Astrocyte (in vitro differentiated cells and primary cell): ENCODE results near the gene TRAM2. TPM values are rescaled to one million over a fixed set of nuclear protein-coding genes. Genes with fewer than 3 reads are reported as not detected.
A peak's percentile ranks its signal among the peaks of the same experiment; 100 is the strongest.

Experiments
- DNase-seq: peaks from one replicate; pipeline ENCODE4 v3.0.0-alpha.2; 2010; ENCODE audit warnings: low read depth
- FAIRE-seq: peaks from 2 replicates; lab custom pipeline; 2011; peaks lifted over from hg19 to GRCh38; lab: Jason Lieb, UNC
- H2AFZ ChIP-seq: 2 replicates; pipeline ENCODE4 v1.6.0; 2012; ENCODE audit warnings: low read depth, low read length, inconsistent platforms
- H3K27ac ChIP-seq: 2 replicates; pipeline ENCODE4 v1.5.1; 2011; ENCODE audit warnings: low read depth, low read length, inconsistent platforms
- H3K27me3 ChIP-seq: 2 replicates; pipeline ENCODE4 v1.6.0; 2011; ENCODE audit warnings: low read length, inconsistent platforms; ENCODE audit not compliant: insufficient read depth
- H3K36me3 ChIP-seq: 2 replicates; pipeline ENCODE4 v1.5.1; 2011; ENCODE audit warnings: low read length, inconsistent platforms; ENCODE audit not compliant: insufficient read depth
- H3K4me1 ChIP-seq: 2 replicates; pipeline ENCODE4 v1.5.1; 2011; ENCODE audit warnings: low read length, inconsistent platforms; ENCODE audit not compliant: insufficient read depth
- H3K4me2 ChIP-seq: 2 replicates; pipeline ENCODE4 v1.6.0; 2012; ENCODE audit warnings: low read length, inconsistent platforms
- H3K4me3 ChIP-seq: 2 replicates; pipeline ENCODE4 v1.5.1; 2011; ENCODE audit warnings: low read depth, mild to moderate bottlenecking, low read length, inconsistent platforms; ENCODE audit not compliant: insufficient read depth
- H3K79me2 ChIP-seq: 2 replicates; pipeline ENCODE4 v1.6.0; 2012; ENCODE audit warnings: mild to moderate bottlenecking, low read length, inconsistent platforms; ENCODE audit not compliant: insufficient read depth
- H3K9ac ChIP-seq: 2 replicates; pipeline ENCODE4 v1.6.0; 2012; ENCODE audit warnings: mild to moderate bottlenecking, low read length, inconsistent platforms
- H3K9me3 ChIP-seq: 2 replicates; pipeline ENCODE4 v1.5.1; 2012; ENCODE audit warnings: low read depth, mild to moderate bottlenecking, low read length, inconsistent platforms; ENCODE audit not compliant: insufficient read depth
- H4K20me1 ChIP-seq: 2 replicates; pipeline ENCODE4 v1.6.0; 2012; ENCODE audit warnings: low read length, inconsistent platforms; ENCODE audit not compliant: insufficient read depth
- H3K27ac Mint-ChIP-seq: one replicate; pipeline ENCODE4 v1.8.0; 2021; ENCODE audit warnings: mild to moderate bottlenecking, mixed read lengths; ENCODE audit not compliant: unreplicated experiment
- H3K27me3 Mint-ChIP-seq: one replicate; pipeline ENCODE4 v1.8.0; 2021; ENCODE audit warnings: low read depth, mixed read lengths; ENCODE audit not compliant: unreplicated experiment
- H3K36me3 Mint-ChIP-seq: one replicate; pipeline ENCODE4 v1.8.0; 2021; ENCODE audit warnings: low read depth, mixed read lengths; ENCODE audit not compliant: unreplicated experiment
- H3K4me1 Mint-ChIP-seq: one replicate; pipeline ENCODE4 v1.8.0; 2021; ENCODE audit warnings: low read depth, mixed read lengths; ENCODE audit not compliant: unreplicated experiment
- H3K4me3 Mint-ChIP-seq: one replicate; pipeline ENCODE4 v1.8.0; 2021; ENCODE audit warnings: mild to moderate bottlenecking, moderate library complexity, mixed read lengths; ENCODE audit not compliant: unreplicated experiment
- H3K9me3 Mint-ChIP-seq: one replicate; pipeline ENCODE4 v1.8.0; 2021; ENCODE audit warnings: mild to moderate bottlenecking, mixed read lengths; ENCODE audit not compliant: unreplicated experiment
- EZH2 ChIP-seq: IDR thresholded peaks from 2 replicates; pipeline ENCODE4 v1.6.1; 2012; ENCODE audit warnings: mild to moderate bottlenecking, low read length, inconsistent platforms; ENCODE audit not compliant: insufficient read depth
- total RNA-seq: library from RNA; stranded (reverse); gene quantifications from 2 replicates; pipeline ENCODE4 v1.2.1, GENCODE V29; 2021
- TF ChIP-seq, protein P1 (sequence below): IDR thresholded peaks from 2 replicates; pipeline ENCODE4 v1.5.1; 2011; ENCODE audit warnings: low read depth, mild to moderate bottlenecking, inconsistent platforms, low read length, moderate library complexity; ENCODE audit not compliant: insufficient read depth

The TRAM2 gene
- total RNA-seq, 1 donor from 2014 or later: 93.4 TPM

- no peak overlapping the region for H2AFZ ChIP-seq
- H3K27me3 ChIP-seq: no peaks in the 10 kb centered on the region
- H3K4me1 ChIP-seq: peaks cover 33% of the 10 kb centered on the region
- no peak for FAIRE-seq
- no peaks in the 10 kb centered on the region for H4K20me1 ChIP-seq
- H3K4me3 ChIP-seq: no peak overlapping the region
- H3K27ac ChIP-seq: no peak overlapping the region
- Mint-ChIP-seq H3K36me3 (peaks cover 10% of the 10 kb centered on the region), H3K27me3 (no peaks in the 10 kb centered on the region), H3K27ac (peak overlapping the region; percentile 70), H3K4me3 (no peak overlapping the region), H3K9me3 (no peaks in the 10 kb centered on the region), H3K4me1 (peaks cover 42% of the 10 kb centered on the region)
- H3K9ac ChIP-seq: no peak overlapping the region
- no peak for DNase-seq
- H3K9me3 ChIP-seq: no peaks in the 10 kb centered on the region
- H3K79me2 ChIP-seq: peaks cover 72% of the 10 kb centered on the region
- no peak for TF ChIP-seq EZH2
- TF ChIP-seq, protein P1, sequence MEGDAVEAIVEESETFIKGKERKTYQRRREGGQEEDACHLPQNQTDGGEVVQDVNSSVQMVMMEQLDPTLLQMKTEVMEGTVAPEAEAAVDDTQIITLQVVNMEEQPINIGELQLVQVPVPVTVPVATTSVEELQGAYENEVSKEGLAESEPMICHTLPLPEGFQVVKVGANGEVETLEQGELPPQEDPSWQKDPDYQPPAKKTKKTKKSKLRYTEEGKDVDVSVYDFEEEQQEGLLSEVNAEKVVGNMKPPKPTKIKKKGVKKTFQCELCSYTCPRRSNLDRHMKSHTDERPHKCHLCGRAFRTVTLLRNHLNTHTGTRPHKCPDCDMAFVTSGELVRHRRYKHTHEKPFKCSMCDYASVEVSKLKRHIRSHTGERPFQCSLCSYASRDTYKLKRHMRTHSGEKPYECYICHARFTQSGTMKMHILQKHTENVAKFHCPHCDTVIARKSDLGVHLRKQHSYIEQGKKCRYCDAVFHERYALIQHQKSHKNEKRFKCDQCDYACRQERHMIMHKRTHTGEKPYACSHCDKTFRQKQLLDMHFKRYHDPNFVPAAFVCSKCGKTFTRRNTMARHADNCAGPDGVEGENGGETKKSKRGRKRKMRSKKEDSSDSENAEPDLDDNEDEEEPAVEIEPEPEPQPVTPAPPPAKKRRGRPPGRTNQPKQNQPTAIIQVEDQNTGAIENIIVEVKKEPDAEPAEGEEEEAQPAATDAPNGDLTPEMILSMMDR: no peak
- H3K4me2 ChIP-seq: peak overlapping the region; percentile 14
- H3K36me3 ChIP-seq: peaks cover 6% of the 10 kb centered on the region
Observed at GRCh38 chr6:52523378-52524142, 53.3 kb downstream of the TRAM2 start.

DNA sequence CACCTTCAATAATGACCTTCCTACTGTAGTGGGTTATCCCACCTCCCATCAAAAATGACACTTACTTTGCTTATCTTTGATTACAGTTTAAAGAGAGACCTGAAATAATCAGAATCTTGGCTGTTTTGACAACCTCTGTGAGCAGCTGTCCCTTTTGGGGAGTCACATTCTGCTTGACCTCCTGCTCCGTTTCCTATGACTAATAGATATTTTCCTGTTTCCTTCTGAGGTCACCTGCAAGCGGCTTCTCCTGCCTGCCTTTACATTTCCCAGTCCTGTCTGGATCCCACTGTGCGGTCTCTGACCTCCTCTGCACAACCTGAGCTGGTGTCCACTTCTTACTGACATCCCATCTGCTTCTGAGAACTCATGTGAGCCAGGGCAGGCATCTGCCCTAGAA, 54.2 kb downstream of the TRAM2 start:
- no peak overlapping the region for H2AFZ ChIP-seq
- H3K27me3 ChIP-seq: no peaks in the 10 kb centered on the region
- peaks cover 67% of the 10 kb centered on the region for H3K79me2 ChIP-seq
- H3K4me1 Mint-ChIP-seq: peaks cover 46% of the 10 kb centered on the region
- peaks cover 42% of the 10 kb centered on the region for H3K4me1 ChIP-seq
- no peaks in the 10 kb centered on the region for H4K20me1 ChIP-seq
- H3K4me2 ChIP-seq: peak overlapping the region; percentile 67
- H3K9me3 Mint-ChIP-seq: no peaks in the 10 kb centered on the region
- peak overlapping the region; percentile 70 for H3K27ac Mint-ChIP-seq
- FAIRE-seq (no peak), DNase-seq (peak; percentile 49)
- TF ChIP-seq, protein P1: no peak
- no peak for TF ChIP-seq EZH2
- H3K36me3 ChIP-seq: peaks cover 6% of the 10 kb centered on the region
- H3K4me3 Mint-ChIP-seq: peak overlapping the region; percentile 20
- peaks cover 10% of the 10 kb centered on the region for H3K36me3 Mint-ChIP-seq
- H3K4me3 ChIP-seq: no peak overlapping the region
- peak overlapping the region; percentile 74 for H3K27ac ChIP-seq
- no peaks in the 10 kb centered on the region for H3K27me3 Mint-ChIP-seq
- no peaks in the 10 kb centered on the region for H3K9me3 ChIP-seq
- peak overlapping the region; percentile 36 for H3K9ac ChIP-seq

DNA sequence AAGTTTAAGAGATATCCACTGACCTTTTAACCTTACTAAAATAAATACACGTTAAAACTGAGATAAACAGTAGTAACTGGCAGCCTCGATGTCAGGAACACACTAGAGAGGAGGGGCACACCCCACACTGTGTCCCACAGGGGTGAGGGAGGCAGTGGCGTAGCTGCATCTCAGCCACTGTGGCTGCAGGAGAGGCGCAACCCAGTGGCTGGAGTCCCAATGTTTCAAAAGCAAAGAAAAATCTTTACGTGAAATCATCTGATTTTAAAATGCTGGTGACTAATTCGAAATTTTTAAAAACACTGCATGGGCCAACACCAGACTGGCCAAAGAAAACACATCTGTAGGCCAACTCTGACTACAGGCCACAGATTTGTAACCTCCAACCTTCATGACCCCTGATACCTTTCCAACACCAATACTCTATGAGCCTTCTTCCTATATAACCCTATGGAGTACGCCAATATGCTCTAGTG, 54.7 kb downstream of the TRAM2 start:
- no peak overlapping the region for H3K4me3 Mint-ChIP-seq
- Histone ChIP-seq H3K4me3 (no peak overlapping the region), H3K27ac (peak overlapping the region; percentile 74), H3K79me2 (peaks cover 67% of the 10 kb centered on the region), H4K20me1 (no peaks in the 10 kb centered on the region), H3K27me3 (no peaks in the 10 kb centered on the region), H3K9me3 (no peaks in the 10 kb centered on the region), H2AFZ (no peak overlapping the region), H3K4me2 (peak overlapping the region; percentile 67), H3K9ac (peak overlapping the region; percentile 64), H3K4me1 (peaks cover 46% of the 10 kb centered on the region), H3K36me3 (peaks cover 6% of the 10 kb centered on the region)
- no peak for FAIRE-seq
- peak; percentile 71 for DNase-seq
- peaks cover 46% of the 10 kb centered on the region for H3K4me1 Mint-ChIP-seq
- TF ChIP-seq EZH2: no peak
- TF ChIP-seq, protein P1: no peak
- peak overlapping the region; percentile 70 for H3K27ac Mint-ChIP-seq
- no peaks in the 10 kb centered on the region for H3K27me3 Mint-ChIP-seq
- peaks cover 10% of the 10 kb centered on the region for H3K36me3 Mint-ChIP-seq
- no peaks in the 10 kb centered on the region for H3K9me3 Mint-ChIP-seq
